Articular chondrocyte of knee joint (primary cell): ENCODE results near the gene PLA2G4E. TPM values are rescaled to one million over a fixed set of nuclear protein-coding genes. Genes with fewer than 3 reads are reported as not detected.

Source experiments
- total RNA-seq: library from RNA; depleted of rRNA; stranded (reverse); fragments of >200 nt; gene quantifications from 2 replicates; pipeline ENCODE4 v1.2.3, GENCODE V29; 2012

The PLA2G4E gene
- not detected in 2 replicates for total RNA-seq

GRCh38 chr15:42020713-42021273, at the start of gene PLA2G4E:
Gene PLA2G4E, minus strand, starts transcription at chr15:42021042. Its CDS starts 12 bp downstream, at chr15:42021030.

GRCh38 chr15:41972253-41973242, 48.3 kb downstream of the PLA2G4E start, which contains the start of gene EHD4:
Gene EHD4, minus strand, starts transcription at chr15:41972557. Its CDS starts 63 bp downstream, at chr15:41972494.

Other genes starting within 250 kb of the PLA2G4E start
- 17.1 and 20.1 TPM in 2 replicates for gene MAPKBP1, start 246.6 kb downstream of the PLA2G4E start, total RNA-seq
- gene JMJD7, start 192.9 kb downstream of the PLA2G4E start, total RNA-seq, result 2.7 and 3.1 TPM in 2 replicates
- 0.32 and 1.6 TPM in 2 replicates for gene PLA2G4B, start 182.2 kb downstream of the PLA2G4E start, total RNA-seq
- gene SPTBN5, start 127.0 kb downstream of the PLA2G4E start, total RNA-seq, result 0.13 and 0.22 TPM in 2 replicates
- gene EHD4, start 48.5 kb downstream of the PLA2G4E start, total RNA-seq, result 14.4 and 14.5 TPM in 2 replicates
- gene PLA2G4D, start 73.5 kb upstream of the PLA2G4E start, total RNA-seq, result not detected in 2 replicates
- gene PLA2G4F, start 135.6 kb upstream of the PLA2G4E start, total RNA-seq, result not detected in 2 replicates
- 76.2 and 83.9 TPM in 2 replicates for gene VPS39, start 187.3 kb upstream of the PLA2G4E start, total RNA-seq